H9 (cell line): ENCODE data around the gene DNAJC17. TPM values are rescaled to one million over a fixed set of nuclear protein-coding genes. Genes with fewer than 3 reads are reported as not detected.

ENCODE experiments used
- DNase-seq: peaks from one replicate; pipeline ENCODE4 v3.0.0-alpha.2; 2017
- H2AFZ ChIP-seq: one replicate; pipeline ENCODE4 v1.6.1; 2013; ENCODE audit warnings: mild to moderate bottlenecking, low read length, control low read depth, moderate library complexity
- H2AK5ac ChIP-seq: 2 replicates; pipeline ENCODE4 v1.6.1; 2013; ENCODE audit warnings: low read length, control low read depth, mixed read lengths; ENCODE audit not compliant: insufficient read length
- H2BK120ac ChIP-seq: one replicate; pipeline ENCODE4 v1.6.1; 2013; ENCODE audit warnings: low read depth, mild to moderate bottlenecking, low read length, control low read depth, inconsistent platforms; ENCODE audit not compliant: poor library complexity, severe bottlenecking
- H2BK12ac ChIP-seq: 2 replicates; pipeline ENCODE4 v1.6.1; 2013; ENCODE audit warnings: low read length, control low read depth, mixed read lengths, low read depth; ENCODE audit not compliant: insufficient read length
- H2BK15ac ChIP-seq: 2 replicates; pipeline ENCODE4 v1.6.1; 2013; ENCODE audit warnings: low read depth, low read length, control low read depth
- H2BK20ac ChIP-seq: one replicate; pipeline ENCODE4 v1.6.1; 2013; ENCODE audit warnings: low read depth, mild to moderate bottlenecking, low read length, control low read depth, inconsistent platforms; ENCODE audit not compliant: poor library complexity, severe bottlenecking
- H2BK5ac ChIP-seq: 2 replicates; pipeline ENCODE4 v1.6.1; 2013; ENCODE audit warnings: low read length, control low read depth, mixed read lengths; ENCODE audit not compliant: insufficient read length
- H3K14ac ChIP-seq: 2 replicates; pipeline ENCODE4 v1.6.1; 2013; ENCODE audit warnings: low read length, control low read depth; ENCODE audit not compliant: insufficient read depth
- H3K18ac ChIP-seq: 2 replicates; pipeline ENCODE4 v1.6.1; 2013; ENCODE audit warnings: low read depth, mild to moderate bottlenecking, mixed read lengths, low read length, control low read depth; ENCODE audit not compliant: insufficient read length
- H3K23ac ChIP-seq: 2 replicates; pipeline ENCODE4 v1.6.1; 2013; ENCODE audit warnings: low read length, control low read depth, mixed read lengths, low read depth; ENCODE audit not compliant: insufficient read length
- H3K23me2 ChIP-seq: 2 replicates; pipeline ENCODE4 v1.6.1; 2013; ENCODE audit warnings: low read depth, mild to moderate bottlenecking, mixed read lengths, low read length, control low read depth; ENCODE audit not compliant: insufficient read length, poor library complexity, severe bottlenecking
- H3K27ac ChIP-seq: 2 replicates; pipeline ENCODE4 v1.5.1; 2013; ENCODE audit warnings: low read length, control low read depth, mixed read lengths, low read depth; ENCODE audit not compliant: insufficient read length
- H3K27me3 ChIP-seq: 2 replicates; pipeline ENCODE4 v1.6.1; 2013; ENCODE audit warnings: low read length, control low read depth, inconsistent platforms; ENCODE audit not compliant: insufficient read depth
- H3K4ac ChIP-seq: 2 replicates; pipeline ENCODE4 v1.6.1; 2013; ENCODE audit warnings: low read depth, mild to moderate bottlenecking, control low read depth, inconsistent platforms, low read length, moderate library complexity
- H3K4me1 ChIP-seq: 2 replicates; pipeline ENCODE4 v1.6.1; 2013; ENCODE audit warnings: low read length, control low read depth, inconsistent platforms; ENCODE audit not compliant: insufficient read depth
- H3K4me2 ChIP-seq: 2 replicates; pipeline ENCODE4 v1.6.1; 2013; ENCODE audit warnings: low read length, control low read depth, mixed read lengths; ENCODE audit not compliant: insufficient read length, insufficient read depth
- H3K56ac ChIP-seq: 2 replicates; pipeline ENCODE4 v1.6.1; 2013; ENCODE audit warnings: low read depth, mild to moderate bottlenecking, mixed read lengths, low read length, control low read depth; ENCODE audit not compliant: insufficient read length
- H3K79me1 ChIP-seq: 2 replicates; pipeline ENCODE4 v1.6.1; 2013; ENCODE audit warnings: low read depth, mild to moderate bottlenecking, moderate library complexity, low read length, control low read depth, inconsistent platforms; ENCODE audit not compliant: insufficient read depth, poor library complexity, severe bottlenecking
- H3K79me2 ChIP-seq: 2 replicates; pipeline ENCODE4 v1.6.1; 2013; ENCODE audit warnings: low read length, control low read depth, inconsistent platforms; ENCODE audit not compliant: insufficient read depth
- H3K9ac ChIP-seq: 2 replicates; pipeline ENCODE4 v1.6.1; 2013; ENCODE audit warnings: low read length, control low read depth, mixed read lengths; ENCODE audit not compliant: insufficient read length; ENCODE audit errors: extremely low read depth
- H3K9me3 ChIP-seq: one replicate; pipeline ENCODE4 v1.6.1; 2013; ENCODE audit warnings: low read depth, low read length, inconsistent platforms; ENCODE audit not compliant: control insufficient read depth
- H3T11ph ChIP-seq: one replicate; pipeline ENCODE4 v1.6.1; 2013; ENCODE audit warnings: mild to moderate bottlenecking, low read length, control low read depth, inconsistent platforms
- H4K20me1 ChIP-seq: one replicate; pipeline ENCODE4 v1.6.1; 2013; ENCODE audit not compliant: control insufficient read depth, insufficient read length, insufficient read depth
- H4K5ac ChIP-seq: 2 replicates; pipeline ENCODE4 v1.6.1; 2013; ENCODE audit warnings: low read depth, mild to moderate bottlenecking, mixed read lengths, low read length, control low read depth; ENCODE audit not compliant: insufficient read length
- H4K8ac ChIP-seq: replicated peaks from 2 replicates; pipeline ENCODE4 v1.6.1; 2013; ENCODE audit warnings: low read length, control low read depth, mixed read lengths, low read depth; ENCODE audit not compliant: insufficient read length
- H4K91ac ChIP-seq: 2 replicates; pipeline ENCODE4 v1.6.1; 2013; ENCODE audit warnings: low read depth, mild to moderate bottlenecking, moderate library complexity, mixed read lengths, low read length, control low read depth; ENCODE audit not compliant: insufficient read length
- H3K27ac Mint-ChIP-seq, 3 experiments: 2 replicates in 2 of 3; 3 replicates in 1 of 3; pipeline ENCODE4 v1.8.0; 2020 to 2021; ENCODE audit warnings: mixed read lengths in 3 of 3, mild to moderate bottlenecking in 1 of 3, moderate library complexity in 1 of 3
- H3K27me3 Mint-ChIP-seq: 2 replicates; pipeline ENCODE4 v1.8.0; 2021; ENCODE audit warnings: low read depth, mild to moderate bottlenecking, moderate library complexity, mixed read lengths
- H3K36me3 Mint-ChIP-seq, 3 experiments: 2 replicates in 2 of 3; 3 replicates in 1 of 3; pipeline ENCODE4 v1.8.0; 2020 to 2021; ENCODE audit warnings: low read depth in 3 of 3, mixed read lengths in 3 of 3; ENCODE audit not compliant: insufficient read depth in 1 of 3
- H3K4me1 Mint-ChIP-seq, 2 experiments: 2 replicates each; pipeline ENCODE4 v1.8.0; 2020; ENCODE audit warnings: mixed read lengths in 2 of 2
- H3K4me3 Mint-ChIP-seq, 2 experiments: 2 replicates in 1 of 2; 3 replicates in 1 of 2; pipeline ENCODE4 v1.8.0; 2020 to 2021; ENCODE audit warnings: mild to moderate bottlenecking in 2 of 2, mixed read lengths in 2 of 2, moderate library complexity in 1 of 2
- H3K9me3 Mint-ChIP-seq, 2 experiments: 2 replicates in 1 of 2; 3 replicates in 1 of 2; pipeline ENCODE4 v1.8.0; 2020; ENCODE audit warnings: mild to moderate bottlenecking in 2 of 2, mixed read lengths in 2 of 2, moderate library complexity in 1 of 2
- WGBS: extraction: QIAGEN DNeasy Blood & Tissue Kit; methylation state at CpG from one replicate; pipeline ENCODE4 v1.1.7; 2013; ENCODE audit warnings: missing lambda C conversion rate, low lambda C conversion rate, mixed read lengths; ENCODE audit not compliant: insufficient read length; ENCODE audit errors: extremely low coverage; 5-methylcytosine and 5-hydroxymethylcytosine counted together
- long read RNA-seq: library from polyadenylated mRNA; unstranded; transcript quantifications from one replicate; pipeline ENCODE4 v2.0.0, GENCODE V29; 2020
- total RNA-seq: library from RNA; stranded (reverse); gene quantifications from 2 replicates; pipeline ENCODE4 v1.2.1, GENCODE V29; 2021
- TF ChIP-seq, protein P1 (sequence below): fragments of 200-600 bp; sonication (generic); conservative IDR thresholded peaks from 3 replicates; pipeline ENCODE4 v1.8.0; 2021; ENCODE audit warnings: antibody characterized with exemption, mild to moderate bottlenecking

DNAJC17 gene, protein sequence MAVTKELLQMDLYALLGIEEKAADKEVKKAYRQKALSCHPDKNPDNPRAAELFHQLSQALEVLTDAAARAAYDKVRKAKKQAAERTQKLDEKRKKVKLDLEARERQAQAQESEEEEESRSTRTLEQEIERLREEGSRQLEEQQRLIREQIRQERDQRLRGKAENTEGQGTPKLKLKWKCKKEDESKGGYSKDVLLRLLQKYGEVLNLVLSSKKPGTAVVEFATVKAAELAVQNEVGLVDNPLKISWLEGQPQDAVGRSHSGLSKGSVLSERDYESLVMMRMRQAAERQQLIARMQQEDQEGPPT
- total RNA-seq: 38.3 and 44.4 TPM in 2 replicates
- long read RNA-seq, transcript DNAJC17-201 (11 exons, 3,731 nt): major isoform, 35 of 74 reads
- long read RNA-seq, partial matches to known transcripts: 15 of 74 reads
- long read RNA-seq, other reads (novel, unspliced or antisense): 24 of 74 reads

DNA sequence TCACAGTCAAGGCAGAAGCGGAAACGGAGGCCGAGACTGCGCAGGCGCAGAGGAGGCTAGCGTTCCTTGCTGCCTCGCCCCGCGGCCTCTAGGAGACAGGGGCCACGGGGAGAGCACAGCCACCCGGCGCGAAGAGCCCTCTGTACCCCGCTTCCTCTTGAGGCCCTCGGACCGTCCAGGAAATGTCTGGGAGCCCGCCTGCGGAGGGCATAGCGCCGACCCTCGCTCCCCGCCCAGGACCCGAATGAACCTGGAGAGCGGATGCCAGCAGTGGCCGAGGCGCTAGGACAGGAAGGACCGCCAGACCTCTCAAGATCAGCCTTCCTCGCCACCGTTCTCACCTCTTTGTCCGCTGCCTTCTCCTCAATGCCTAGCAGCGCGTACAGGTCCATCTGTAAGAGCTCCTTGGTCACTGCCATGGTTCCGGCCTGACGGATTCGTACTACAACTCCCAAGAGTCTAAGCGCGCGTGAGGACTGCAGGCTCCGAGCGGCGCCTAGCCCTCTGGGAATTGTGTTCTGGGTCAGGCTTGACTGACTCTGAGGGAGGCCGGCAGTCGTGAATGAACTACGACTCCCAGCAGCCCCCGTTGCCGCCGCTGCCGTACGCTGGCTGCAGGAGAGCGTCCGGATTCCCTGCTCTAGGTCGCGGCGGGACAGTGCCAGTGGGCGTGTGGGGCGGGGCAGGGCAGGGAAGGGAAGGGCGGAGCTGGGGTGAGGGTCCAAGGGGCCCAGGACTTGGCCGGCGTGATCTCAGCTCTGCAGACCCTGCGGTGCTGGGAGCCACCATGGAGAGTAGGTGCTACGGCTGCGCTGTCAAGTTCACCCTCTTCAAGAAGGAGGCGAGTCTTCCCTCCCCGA is at the start of gene DNAJC17, which contains the start of gene ZFYVE19:
Gene DNAJC17 (minus strand): TSS at position 446 of the 860 bp plus-strand sequence. CDS start 27 bp downstream, at position 419.
Gene ZFYVE19 (plus strand): TSS at position 62 of the 860 bp plus-strand sequence. CDS start 501 bp downstream, at position 563.
- Histone ChIP-seq H2BK15ac (no peak within 1 kb of the TSS), H2BK120ac (no peak within 1 kb of the TSS), H2BK20ac (no peak within 1 kb of the TSS), H3K56ac (no peak within 1 kb of the TSS), H3K9ac (peak within 1 kb of the TSS; percentile 48), H3K18ac (no peak within 1 kb of the TSS), H3K4me2 (peak within 1 kb of the TSS; percentile 97), H2BK12ac (no peak within 1 kb of the TSS), H4K91ac (no peak within 1 kb of the TSS), H3K14ac (peak within 1 kb of the TSS; percentile 18), H3T11ph (no peak within 1 kb of the TSS), H3K4ac (no peak within 1 kb of the TSS), H4K8ac (peak within 1 kb of the TSS; percentile 63), H4K5ac (no peak within 1 kb of the TSS), H3K79me2 (no peaks in the 10 kb centered on the region), H3K23ac (no peak within 1 kb of the TSS), H2BK5ac (no peak within 1 kb of the TSS), H3K23me2 (peaks cover 4% of the 10 kb centered on the region), H3K9me3 (no peaks in the 10 kb centered on the region), H3K27me3 (no peaks in the 10 kb centered on the region), H3K27ac (no peak within 1 kb of the TSS), H3K79me1 (no peaks in the 10 kb centered on the region), H2AK5ac (no peak within 1 kb of the TSS), H2AFZ (no peak within 1 kb of the TSS), H4K20me1 (no peaks in the 10 kb centered on the region), H3K4me1 (peaks cover 3% of the 10 kb centered on the region)
- WGBS: no CpG with 5 or more reads among the region's 64 CpGs
- Mint-ChIP-seq H3K27me3 (no peaks in the 10 kb centered on the region; the same call in 1 of the 2 replicates), H3K4me3 (peak within 1 kb of the TSS; percentile 93 to 98), H3K4me1 (peaks cover 16 to 17% of the 10 kb centered on the region in 2 experiments), H3K9me3 (no peaks in the 10 kb centered on the region), H3K27ac (peak within 1 kb of the TSS; percentile 42 to 86 (median 79); a peak in 3 of 7 replicates), H3K36me3 (peaks cover 0 to 10% (median 2%) of the 10 kb centered on the region in 3 experiments; a peak in 2 of 7 replicates)
- TF ChIP-seq, protein P1, sequence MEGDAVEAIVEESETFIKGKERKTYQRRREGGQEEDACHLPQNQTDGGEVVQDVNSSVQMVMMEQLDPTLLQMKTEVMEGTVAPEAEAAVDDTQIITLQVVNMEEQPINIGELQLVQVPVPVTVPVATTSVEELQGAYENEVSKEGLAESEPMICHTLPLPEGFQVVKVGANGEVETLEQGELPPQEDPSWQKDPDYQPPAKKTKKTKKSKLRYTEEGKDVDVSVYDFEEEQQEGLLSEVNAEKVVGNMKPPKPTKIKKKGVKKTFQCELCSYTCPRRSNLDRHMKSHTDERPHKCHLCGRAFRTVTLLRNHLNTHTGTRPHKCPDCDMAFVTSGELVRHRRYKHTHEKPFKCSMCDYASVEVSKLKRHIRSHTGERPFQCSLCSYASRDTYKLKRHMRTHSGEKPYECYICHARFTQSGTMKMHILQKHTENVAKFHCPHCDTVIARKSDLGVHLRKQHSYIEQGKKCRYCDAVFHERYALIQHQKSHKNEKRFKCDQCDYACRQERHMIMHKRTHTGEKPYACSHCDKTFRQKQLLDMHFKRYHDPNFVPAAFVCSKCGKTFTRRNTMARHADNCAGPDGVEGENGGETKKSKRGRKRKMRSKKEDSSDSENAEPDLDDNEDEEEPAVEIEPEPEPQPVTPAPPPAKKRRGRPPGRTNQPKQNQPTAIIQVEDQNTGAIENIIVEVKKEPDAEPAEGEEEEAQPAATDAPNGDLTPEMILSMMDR: 0 out of 3 replicates have a peak, but pooled peaks have one; percentile 11
- peak; percentile 99 for DNase-seq
